ENCODE measurements around the gene TSPAN10.

DNA sequence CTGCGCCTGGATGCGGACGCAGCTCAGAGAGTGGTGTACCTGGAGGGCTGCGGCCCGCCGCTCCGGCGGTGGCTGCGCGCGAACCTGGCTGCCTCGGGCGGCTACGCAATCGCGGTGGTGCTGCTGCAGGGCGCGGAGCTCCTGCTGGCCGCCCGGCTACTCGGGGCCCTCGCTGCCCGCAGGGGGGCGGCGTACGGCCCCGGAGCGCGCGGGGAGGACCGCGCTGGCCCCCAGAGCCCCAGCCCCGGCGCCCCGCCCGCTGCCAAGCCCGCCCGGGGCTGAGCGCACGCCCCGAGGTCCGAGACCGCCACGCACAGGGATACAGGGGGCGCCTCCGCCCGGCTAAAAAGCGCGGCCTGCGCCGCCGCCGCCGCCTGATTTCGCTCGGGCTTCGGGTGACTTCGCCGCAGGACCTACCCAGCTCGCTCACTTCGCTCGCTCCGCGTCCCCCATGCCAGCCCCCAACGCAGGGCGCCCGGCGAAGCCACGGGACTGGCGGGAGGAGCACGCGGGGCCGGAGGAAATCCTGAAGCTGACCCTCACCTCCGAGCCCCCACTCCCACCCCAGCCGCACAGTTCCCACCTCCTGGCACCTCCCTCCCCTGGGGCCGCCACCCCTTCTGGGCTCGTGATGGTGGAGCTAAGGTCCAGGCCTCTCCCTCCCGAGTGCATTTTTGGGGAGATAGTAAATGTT, 11.2 kb downstream of the TSPAN10 start:
- TF ChIP-seq, protein P1, sequence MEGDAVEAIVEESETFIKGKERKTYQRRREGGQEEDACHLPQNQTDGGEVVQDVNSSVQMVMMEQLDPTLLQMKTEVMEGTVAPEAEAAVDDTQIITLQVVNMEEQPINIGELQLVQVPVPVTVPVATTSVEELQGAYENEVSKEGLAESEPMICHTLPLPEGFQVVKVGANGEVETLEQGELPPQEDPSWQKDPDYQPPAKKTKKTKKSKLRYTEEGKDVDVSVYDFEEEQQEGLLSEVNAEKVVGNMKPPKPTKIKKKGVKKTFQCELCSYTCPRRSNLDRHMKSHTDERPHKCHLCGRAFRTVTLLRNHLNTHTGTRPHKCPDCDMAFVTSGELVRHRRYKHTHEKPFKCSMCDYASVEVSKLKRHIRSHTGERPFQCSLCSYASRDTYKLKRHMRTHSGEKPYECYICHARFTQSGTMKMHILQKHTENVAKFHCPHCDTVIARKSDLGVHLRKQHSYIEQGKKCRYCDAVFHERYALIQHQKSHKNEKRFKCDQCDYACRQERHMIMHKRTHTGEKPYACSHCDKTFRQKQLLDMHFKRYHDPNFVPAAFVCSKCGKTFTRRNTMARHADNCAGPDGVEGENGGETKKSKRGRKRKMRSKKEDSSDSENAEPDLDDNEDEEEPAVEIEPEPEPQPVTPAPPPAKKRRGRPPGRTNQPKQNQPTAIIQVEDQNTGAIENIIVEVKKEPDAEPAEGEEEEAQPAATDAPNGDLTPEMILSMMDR (IDR thresholded peaks at IDR 0.05) = no peak
- TF ChIP-seq POLR2A (IDR thresholded peaks at IDR 0.05) = no peak

Data from heart left ventricle (tissue), 13 donors.